Ascending aorta (tissue), 2 donors: Measurements from ENCODE around the gene HNRNPDL. TPM values are rescaled to one million over a fixed set of nuclear protein-coding genes. Genes with fewer than 3 reads are reported as not detected.

Source experiments
- DNase-seq, 2 donors: peaks; one replicate each; pipeline ENCODE4 v3.0.0-alpha.2; 2019; ENCODE audit warnings: low spot score in 2 of 2
- H3K27ac ChIP-seq, 2 donors: fragments of 200-600 bp; sonication (generic); one replicate each; pipeline ENCODE4 v1.5.1; 2016 to 2017; ENCODE audit warnings: mild to moderate bottlenecking in 1 of 2
- H3K27me3 ChIP-seq: fragments of 200-600 bp; sonication (generic); one replicate; pipeline ENCODE4 v1.5.1; 2017
- H3K36me3 ChIP-seq, 2 donors: fragments of 200-600 bp; sonication (generic); one replicate each; pipeline ENCODE4 v1.5.1; 2016
- H3K4me1 ChIP-seq, 2 donors: fragments of 200-600 bp; sonication (generic); one replicate each; pipeline ENCODE4 v1.5.1; 2016 to 2017; ENCODE audit warnings: mild to moderate bottlenecking in 1 of 2
- H3K4me3 ChIP-seq, 2 donors: fragments of 200-600 bp; sonication (generic); one replicate each; pipeline ENCODE4 v1.5.1; 2016 to 2017; ENCODE audit warnings: mild to moderate bottlenecking in 1 of 2
- H3K9me3 ChIP-seq, 2 donors: fragments of 200-600 bp; sonication (generic); one replicate each; pipeline ENCODE4 v1.5.1; 2016
- intact Hi-C: fragments of 100-400 bp; cut with DNase I; formaldehyde crosslinking; loops from one replicate; pipeline ENCODE4 v1.15.1; 2023
- total RNA-seq: library from RNA; depleted of rRNA; stranded (reverse); fragments of >200 nt; gene quantifications from one replicate; pipeline ENCODE4 v1.1.0, GENCODE V29; 2016
- TF ChIP-seq, protein P1 (sequence below), 3 experiments: fragments of 200-600 bp in 2 of 3; fragments of 450-650 bp in 1 of 3; sonication (generic) in 2 of 3; IDR thresholded peaks; one replicate each; pipeline ENCODE4 v1.5.1; 2016 to 2019; ENCODE audit warnings: antibody characterized with exemption in 3 of 3, mild to moderate bottlenecking in 1 of 3, moderate library complexity in 1 of 3

Gene HNRNPDL
- total RNA-seq, 1 donor from 2014 or later = 73.9 TPM

DNA sequence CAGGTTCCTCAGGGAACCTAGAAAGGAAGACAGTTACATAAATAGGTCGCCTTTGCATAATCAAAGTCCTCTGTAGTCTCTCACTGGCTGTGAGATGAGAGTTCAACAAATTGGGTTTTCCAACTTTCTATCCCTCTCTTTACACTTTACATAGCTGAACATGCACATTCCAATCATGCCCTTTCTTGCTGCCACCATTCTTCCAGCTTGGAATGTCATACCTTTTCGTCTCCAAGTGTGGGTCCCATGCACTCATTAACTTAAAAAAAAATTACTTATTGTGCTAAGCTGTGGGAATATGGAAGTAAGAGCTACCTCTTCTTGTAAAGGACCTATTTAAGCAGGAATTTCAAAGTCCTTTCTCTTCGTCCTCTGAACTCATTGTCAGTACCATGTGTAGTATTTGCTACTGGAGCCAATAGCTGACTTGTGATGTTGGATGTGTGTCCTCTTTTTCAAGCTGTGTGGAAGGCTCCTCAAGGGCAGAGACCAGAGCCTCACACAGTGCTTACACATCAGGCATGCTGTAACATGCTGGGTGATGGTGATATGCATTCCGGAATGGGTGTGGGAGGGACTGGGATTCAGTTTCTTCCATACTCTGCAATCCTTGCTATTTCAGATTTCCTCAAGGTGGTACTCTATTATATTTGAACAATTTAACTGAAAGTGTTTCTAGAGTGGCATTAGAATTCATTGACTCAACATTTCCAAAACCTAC lies 7.2 kb upstream of the HNRNPDL start:
- intact Hi-C loops = no loop called here
- TF ChIP-seq, protein P1, sequence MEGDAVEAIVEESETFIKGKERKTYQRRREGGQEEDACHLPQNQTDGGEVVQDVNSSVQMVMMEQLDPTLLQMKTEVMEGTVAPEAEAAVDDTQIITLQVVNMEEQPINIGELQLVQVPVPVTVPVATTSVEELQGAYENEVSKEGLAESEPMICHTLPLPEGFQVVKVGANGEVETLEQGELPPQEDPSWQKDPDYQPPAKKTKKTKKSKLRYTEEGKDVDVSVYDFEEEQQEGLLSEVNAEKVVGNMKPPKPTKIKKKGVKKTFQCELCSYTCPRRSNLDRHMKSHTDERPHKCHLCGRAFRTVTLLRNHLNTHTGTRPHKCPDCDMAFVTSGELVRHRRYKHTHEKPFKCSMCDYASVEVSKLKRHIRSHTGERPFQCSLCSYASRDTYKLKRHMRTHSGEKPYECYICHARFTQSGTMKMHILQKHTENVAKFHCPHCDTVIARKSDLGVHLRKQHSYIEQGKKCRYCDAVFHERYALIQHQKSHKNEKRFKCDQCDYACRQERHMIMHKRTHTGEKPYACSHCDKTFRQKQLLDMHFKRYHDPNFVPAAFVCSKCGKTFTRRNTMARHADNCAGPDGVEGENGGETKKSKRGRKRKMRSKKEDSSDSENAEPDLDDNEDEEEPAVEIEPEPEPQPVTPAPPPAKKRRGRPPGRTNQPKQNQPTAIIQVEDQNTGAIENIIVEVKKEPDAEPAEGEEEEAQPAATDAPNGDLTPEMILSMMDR (IDR thresholded peaks at IDR 0.05) = no peak
- DNase-seq = no peak
- Histone ChIP-seq H3K4me1 (no peaks in the 10 kb centered on the region), H3K27ac (no peak overlapping the region), H3K4me3 (no peak overlapping the region), H3K36me3 (no peaks in the 10 kb centered on the region), H3K9me3 (no peaks in the 10 kb centered on the region), H3K27me3 (no peaks in the 10 kb centered on the region)

DNA sequence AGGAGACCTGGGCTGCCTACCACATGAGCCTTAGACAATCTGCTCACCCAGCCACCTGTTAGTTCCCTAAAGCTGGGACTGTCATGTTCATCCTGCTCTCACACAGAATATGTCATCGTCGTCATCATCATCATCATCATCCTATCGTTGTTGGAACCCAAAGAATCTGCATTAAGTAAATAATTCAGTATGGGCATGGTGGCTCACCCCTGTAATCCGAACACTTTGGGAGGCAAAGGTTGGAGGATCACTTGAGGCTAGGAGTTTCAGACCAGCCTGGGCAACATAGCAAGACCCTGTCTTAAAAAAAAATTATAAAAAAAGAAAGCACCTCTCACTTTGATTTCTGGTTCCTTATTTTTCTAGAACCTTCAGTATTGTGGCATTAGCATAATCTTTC lies 6.5 kb upstream of the HNRNPDL start:
- TF ChIP-seq, protein P1 (IDR thresholded peaks at IDR 0.05) = no peak
- Histone ChIP-seq H3K27me3 (no peaks in the 10 kb centered on the region), H3K36me3 (no peaks in the 10 kb centered on the region), H3K9me3 (no peaks in the 10 kb centered on the region), H3K4me1 (peaks cover 3% of the 10 kb centered on the region in 2 donors), H3K4me3 (no peak overlapping the region), H3K27ac (no peak overlapping the region)
- no peak for DNase-seq
- intact Hi-C loops = no loop called here

- H3K9me3 ChIP-seq = no peaks in the 10 kb centered on the region
- H3K27ac ChIP-seq = no peak overlapping the region
- no peaks in the 10 kb centered on the region for H3K27me3 ChIP-seq
- no peak overlapping the region for H3K4me3 ChIP-seq
- TF ChIP-seq, protein P1 (IDR thresholded peaks at IDR 0.05) = no peak
- peaks cover 3 to 5% of the 10 kb centered on the region in 2 donors for H3K4me1 ChIP-seq
- intact Hi-C loops = no loop called here
- DNase-seq = no peak
- no peaks in the 10 kb centered on the region for H3K36me3 ChIP-seq
Observed at GRCh38 chr4:82436130-82436529, 5.9 kb upstream of the HNRNPDL start.

- peaks cover 3 to 5% of the 10 kb centered on the region in 2 donors for H3K4me1 ChIP-seq
- TF ChIP-seq, protein P1 (IDR thresholded peaks at IDR 0.05) = no peak
- DNase-seq = no peak
- H3K9me3 ChIP-seq = no peaks in the 10 kb centered on the region
- no peak overlapping the region for H3K4me3 ChIP-seq
- H3K27me3 ChIP-seq = no peaks in the 10 kb centered on the region
- no peak overlapping the region for H3K27ac ChIP-seq
- intact Hi-C loops = no loop called here
- no peaks in the 10 kb centered on the region for H3K36me3 ChIP-seq
Observed at GRCh38 chr4:82434949-82435348, 4.7 kb upstream of the HNRNPDL start.

- Histone ChIP-seq H3K4me1 (peaks cover 3 to 5% of the 10 kb centered on the region in 2 donors), H3K4me3 (no peak overlapping the region), H3K36me3 (no peaks in the 10 kb centered on the region), H3K9me3 (no peaks in the 10 kb centered on the region), H3K27me3 (no peaks in the 10 kb centered on the region), H3K27ac (no peak overlapping the region)
- DNase-seq = no peak
- TF ChIP-seq, protein P1 (IDR thresholded peaks at IDR 0.05) = no peak
- intact Hi-C loops = no loop called here
Observed at GRCh38 chr4:82433791-82434190, 3.5 kb upstream of the HNRNPDL start.
